ENCODE measurements around the gene MAST4. TPM values are rescaled to one million over a fixed set of nuclear protein-coding genes. Genes with fewer than 3 reads are reported as not detected.

Gene MAST4
- total and polyA plus RNA-seq, 2 donors from 2014 or later: 27.3 to 31.4 TPM

DNA sequence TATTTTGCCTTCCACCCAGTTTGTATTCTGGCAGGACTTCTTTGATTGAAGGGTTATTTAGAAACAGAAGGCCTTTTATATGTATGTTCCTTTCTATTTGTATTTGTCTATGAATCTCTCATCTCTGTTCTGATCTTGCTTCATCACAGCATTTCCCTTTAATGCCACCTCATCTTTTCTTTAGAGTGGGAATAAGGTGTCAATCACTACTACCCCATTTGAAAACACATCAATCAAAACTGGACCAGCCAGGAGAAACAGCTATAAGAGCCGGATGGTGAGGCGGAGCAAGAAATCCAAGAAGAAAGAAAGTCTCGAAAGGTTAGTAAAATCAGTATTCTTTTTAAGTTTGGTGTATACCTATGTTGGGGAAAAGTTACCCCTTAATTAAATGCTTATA is 564.1 kb downstream of the MAST4 start:
- no peak overlapping the region for H3K27ac ChIP-seq (ENCODE audit: low read depth in 2 of 2, low read length in 2 of 2)
- H3K9ac ChIP-seq (ENCODE audit: low read length in 3 of 3): no peak overlapping the region
- H3K4me1 ChIP-seq (ENCODE audit: control insufficient read depth in 2 of 3, insufficient read depth in 2 of 3, low read depth in 1 of 3, low read length in 3 of 3): no peaks in the 10 kb centered on the region
- H3K27me3 ChIP-seq (ENCODE audit: control insufficient read depth, insufficient read depth, low read length): no peaks in the 10 kb centered on the region
- H3K4me3 ChIP-seq (ENCODE audit: low read length in 3 of 3): no peak overlapping the region
- DNase-seq (no peak), FAIRE-seq (no peak)
- peaks cover 0 to 32% (median 6%) of the 10 kb centered on the region in 3 donors for H3K36me3 ChIP-seq (ENCODE audit: control insufficient read depth in 2 of 3, insufficient read depth in 3 of 3, low read length in 3 of 3)
- TF ChIP-seq, protein P1, sequence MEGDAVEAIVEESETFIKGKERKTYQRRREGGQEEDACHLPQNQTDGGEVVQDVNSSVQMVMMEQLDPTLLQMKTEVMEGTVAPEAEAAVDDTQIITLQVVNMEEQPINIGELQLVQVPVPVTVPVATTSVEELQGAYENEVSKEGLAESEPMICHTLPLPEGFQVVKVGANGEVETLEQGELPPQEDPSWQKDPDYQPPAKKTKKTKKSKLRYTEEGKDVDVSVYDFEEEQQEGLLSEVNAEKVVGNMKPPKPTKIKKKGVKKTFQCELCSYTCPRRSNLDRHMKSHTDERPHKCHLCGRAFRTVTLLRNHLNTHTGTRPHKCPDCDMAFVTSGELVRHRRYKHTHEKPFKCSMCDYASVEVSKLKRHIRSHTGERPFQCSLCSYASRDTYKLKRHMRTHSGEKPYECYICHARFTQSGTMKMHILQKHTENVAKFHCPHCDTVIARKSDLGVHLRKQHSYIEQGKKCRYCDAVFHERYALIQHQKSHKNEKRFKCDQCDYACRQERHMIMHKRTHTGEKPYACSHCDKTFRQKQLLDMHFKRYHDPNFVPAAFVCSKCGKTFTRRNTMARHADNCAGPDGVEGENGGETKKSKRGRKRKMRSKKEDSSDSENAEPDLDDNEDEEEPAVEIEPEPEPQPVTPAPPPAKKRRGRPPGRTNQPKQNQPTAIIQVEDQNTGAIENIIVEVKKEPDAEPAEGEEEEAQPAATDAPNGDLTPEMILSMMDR (IDR thresholded peaks at IDR 0.05; ENCODE audit: borderline replicate concordance, extremely low read depth, insufficient read depth): no peak
- H3K9me3 ChIP-seq (ENCODE audit: control insufficient read depth in 2 of 3, insufficient read depth in 1 of 3, low read length in 3 of 3): no peaks in the 10 kb centered on the region
- intact Hi-C loops (cut with DNase I): loop anchor here (10.0 kb wide), 1 partner anchor 55 kb away; no protein-coding TSS in a partner anchor

DNA sequence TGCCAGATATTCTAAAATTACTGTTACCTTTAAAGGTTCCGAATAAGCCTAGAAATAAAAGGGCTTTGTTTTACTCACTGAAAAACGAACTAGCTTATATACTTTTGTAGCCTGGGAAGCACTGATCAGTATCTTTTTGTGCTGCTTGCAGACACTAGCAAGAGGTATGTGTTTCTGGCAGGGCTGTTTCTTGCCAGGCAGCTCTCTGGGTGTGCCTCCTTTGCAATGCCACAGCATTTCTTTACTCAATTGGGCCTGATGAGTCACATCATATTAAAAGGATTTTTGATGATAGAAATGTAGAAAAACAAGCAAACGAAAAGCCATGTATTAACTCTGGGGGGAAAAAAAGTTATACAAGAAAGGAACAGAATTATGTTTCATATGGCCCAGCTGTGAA is 564.8 kb downstream of the MAST4 start:
- intact Hi-C loops (cut with DNase I): loop anchor here (10.0 kb wide), 1 partner anchor 54 kb away; no protein-coding TSS in a partner anchor
- no peaks in the 10 kb centered on the region for H3K9me3 ChIP-seq (ENCODE audit: control insufficient read depth in 2 of 3, insufficient read depth in 1 of 3, low read length in 3 of 3)
- H3K27ac ChIP-seq (ENCODE audit: low read depth in 2 of 2, low read length in 2 of 2): no peak overlapping the region
- H3K4me1 ChIP-seq (ENCODE audit: control insufficient read depth in 2 of 3, insufficient read depth in 2 of 3, low read depth in 1 of 3, low read length in 3 of 3): no peaks in the 10 kb centered on the region
- H3K27me3 ChIP-seq (ENCODE audit: control insufficient read depth, insufficient read depth, low read length): no peaks in the 10 kb centered on the region
- H3K36me3 ChIP-seq (ENCODE audit: control insufficient read depth in 2 of 3, insufficient read depth in 3 of 3, low read length in 3 of 3): peaks cover 0 to 31% (median 6%) of the 10 kb centered on the region in 3 donors
- H3K4me3 ChIP-seq (ENCODE audit: low read length in 3 of 3): no peak overlapping the region
- FAIRE-seq: no peak
- H3K9ac ChIP-seq (ENCODE audit: low read length in 3 of 3): no peak overlapping the region
- TF ChIP-seq, protein P1 (IDR thresholded peaks at IDR 0.05; ENCODE audit: borderline replicate concordance, extremely low read depth, insufficient read depth): no peak
- no peak for DNase-seq

GRCh38 chr5:67161767-67162166 is 565.6 kb downstream of the MAST4 start:
- Histone ChIP-seq H3K27ac (ENCODE audit: low read depth in 2 of 2, low read length in 2 of 2) (no peak overlapping the region), H3K9ac (ENCODE audit: low read length in 3 of 3) (no peak overlapping the region), H3K4me1 (ENCODE audit: control insufficient read depth in 2 of 3, insufficient read depth in 2 of 3, low read depth in 1 of 3, low read length in 3 of 3) (no peaks in the 10 kb centered on the region), H3K36me3 (ENCODE audit: control insufficient read depth in 2 of 3, insufficient read depth in 3 of 3, low read length in 3 of 3) (peaks cover 0 to 28% (median 6%) of the 10 kb centered on the region in 3 donors), H3K9me3 (ENCODE audit: control insufficient read depth in 2 of 3, insufficient read depth in 1 of 3, low read length in 3 of 3) (no peaks in the 10 kb centered on the region), H3K27me3 (ENCODE audit: control insufficient read depth, insufficient read depth, low read length) (no peaks in the 10 kb centered on the region), H3K4me3 (ENCODE audit: low read length in 3 of 3) (no peak overlapping the region)
- DNase-seq (no peak), FAIRE-seq (no peak)
- intact Hi-C loops (cut with DNase I): loop anchor here (10.0 kb wide), 1 partner anchor 53 kb away; no protein-coding TSS in a partner anchor
- TF ChIP-seq, protein P1 (IDR thresholded peaks at IDR 0.05; ENCODE audit: borderline replicate concordance, extremely low read depth, insufficient read depth): no peak
